Measurements from ENCODE around the gene FST. TPM values are rescaled to one million over a fixed set of nuclear protein-coding genes. Genes with fewer than 3 reads are reported as not detected.

FST gene
- total RNA-seq, 2 donors from 2014 or later: 63.5 to 91.6 TPM

GRCh38 chr5:53475320-53475719 is 5.1 kb upstream of the FST start:
- Mint-ChIP-seq H3K27me3 (ENCODE audit: insufficient read depth) (no peaks in the 10 kb centered on the region), H3K27ac (no peak overlapping the region), H3K4me3 (no peak overlapping the region), H3K9me3 (no peaks in the 10 kb centered on the region), H3K36me3 (ENCODE audit: low read depth) (no peaks in the 10 kb centered on the region), H3K4me1 (peaks cover 31% of the 10 kb centered on the region)
- WGBS, 2 experiments (ENCODE audit: insufficient coverage in 1 of 2, insufficient read length in 1 of 2): 71 to 94% methylated on average over 1 to 2 of the region's 2 CpGs
- Histone ChIP-seq H3K9ac (ENCODE audit: extremely low read depth, low read length, poor library complexity, severe bottlenecking) (no peak overlapping the region), H3K27ac (ENCODE audit: low read depth, low read length) (no peak overlapping the region), H3K27me3 (ENCODE audit: control insufficient read depth, insufficient read depth, low read length, poor library complexity, severe bottlenecking) (no peaks in the 10 kb centered on the region), H3K4me1 (ENCODE audit: control insufficient read depth, insufficient read depth, low read length) (peaks cover 9% of the 10 kb centered on the region), H3K36me3 (ENCODE audit: control insufficient read depth, insufficient read depth, low read length) (no peaks in the 10 kb centered on the region), H3K9me3 (ENCODE audit: control insufficient read depth, low read length) (no peaks in the 10 kb centered on the region), H3K4me3 (ENCODE audit: low read length) (no peak overlapping the region)
- no peak for DNase-seq
- no peak for TF ChIP-seq CTCF (conservative IDR thresholded peaks at IDR 0.05)

GRCh38 chr5:53476019-53476418 is 4.4 kb upstream of the FST start:
- Mint-ChIP-seq H3K27me3 (ENCODE audit: insufficient read depth) (peaks cover 3% of the 10 kb centered on the region), H3K9me3 (no peaks in the 10 kb centered on the region), H3K27ac (no peak overlapping the region), H3K4me1 (peaks cover 31% of the 10 kb centered on the region), H3K4me3 (no peak overlapping the region), H3K36me3 (ENCODE audit: low read depth) (no peaks in the 10 kb centered on the region)
- H3K27me3 ChIP-seq (ENCODE audit: control insufficient read depth, insufficient read depth, low read length, poor library complexity, severe bottlenecking): no peaks in the 10 kb centered on the region
- H3K27ac ChIP-seq (ENCODE audit: low read depth, low read length): no peak overlapping the region
- no peaks in the 10 kb centered on the region for H3K9me3 ChIP-seq (ENCODE audit: control insufficient read depth, low read length)
- H3K36me3 ChIP-seq (ENCODE audit: control insufficient read depth, insufficient read depth, low read length): no peaks in the 10 kb centered on the region
- H3K4me1 ChIP-seq (ENCODE audit: control insufficient read depth, insufficient read depth, low read length): peaks cover 9% of the 10 kb centered on the region
- WGBS, 2 experiments (ENCODE audit: insufficient coverage in 1 of 2, insufficient read length in 1 of 2): 96 to 100% methylated on average over 1 to 2 of the region's 3 CpGs
- H3K9ac ChIP-seq (ENCODE audit: extremely low read depth, low read length, poor library complexity, severe bottlenecking): no peak overlapping the region
- no peak overlapping the region for H3K4me3 ChIP-seq (ENCODE audit: low read length)
- no peak for DNase-seq
- TF ChIP-seq CTCF (conservative IDR thresholded peaks at IDR 0.05): no peak

- no peak for DNase-seq
- no peak overlapping the region for H3K27ac Mint-ChIP-seq
- H3K36me3 Mint-ChIP-seq (ENCODE audit: low read depth): no peaks in the 10 kb centered on the region
- peaks cover 28% of the 10 kb centered on the region for H3K4me1 Mint-ChIP-seq
- no peak for TF ChIP-seq CTCF (conservative IDR thresholded peaks at IDR 0.05)
- Histone ChIP-seq H3K36me3 (ENCODE audit: control insufficient read depth, insufficient read depth, low read length) (no peaks in the 10 kb centered on the region), H3K27me3 (ENCODE audit: control insufficient read depth, insufficient read depth, low read length, poor library complexity, severe bottlenecking) (no peaks in the 10 kb centered on the region), H3K4me3 (ENCODE audit: low read length) (no peak overlapping the region), H3K4me1 (ENCODE audit: control insufficient read depth, insufficient read depth, low read length) (peaks cover 9% of the 10 kb centered on the region), H3K27ac (ENCODE audit: low read depth, low read length) (no peak overlapping the region), H3K9me3 (ENCODE audit: control insufficient read depth, low read length) (no peaks in the 10 kb centered on the region), H3K9ac (ENCODE audit: extremely low read depth, low read length, poor library complexity, severe bottlenecking) (no peak overlapping the region)
- peaks cover 3% of the 10 kb centered on the region for H3K27me3 Mint-ChIP-seq (ENCODE audit: insufficient read depth)
- no peaks in the 10 kb centered on the region for H3K9me3 Mint-ChIP-seq
- WGBS, 2 experiments (ENCODE audit: insufficient coverage in 1 of 2, insufficient read length in 1 of 2): 81 to 85% methylated on average over 2 to 3 of the region's 3 CpGs
- H3K4me3 Mint-ChIP-seq: no peak overlapping the region
These were observed 3.6 kb upstream of the FST start for GRCh38 chr5:53476531-53477480.

All from endodermal cell (in vitro differentiated cells).